CD4-positive, alpha-beta T cell treated with Interleukin-4 for 1 hour (primary cell): ENCODE data around the gene TBL3.

Experiments
- DNase-seq, 2 donors: peaks; one replicate each; pipeline ENCODE4 v3.0.0-alpha.2; 2020 to 2022

Gene TBL3

DNA sequence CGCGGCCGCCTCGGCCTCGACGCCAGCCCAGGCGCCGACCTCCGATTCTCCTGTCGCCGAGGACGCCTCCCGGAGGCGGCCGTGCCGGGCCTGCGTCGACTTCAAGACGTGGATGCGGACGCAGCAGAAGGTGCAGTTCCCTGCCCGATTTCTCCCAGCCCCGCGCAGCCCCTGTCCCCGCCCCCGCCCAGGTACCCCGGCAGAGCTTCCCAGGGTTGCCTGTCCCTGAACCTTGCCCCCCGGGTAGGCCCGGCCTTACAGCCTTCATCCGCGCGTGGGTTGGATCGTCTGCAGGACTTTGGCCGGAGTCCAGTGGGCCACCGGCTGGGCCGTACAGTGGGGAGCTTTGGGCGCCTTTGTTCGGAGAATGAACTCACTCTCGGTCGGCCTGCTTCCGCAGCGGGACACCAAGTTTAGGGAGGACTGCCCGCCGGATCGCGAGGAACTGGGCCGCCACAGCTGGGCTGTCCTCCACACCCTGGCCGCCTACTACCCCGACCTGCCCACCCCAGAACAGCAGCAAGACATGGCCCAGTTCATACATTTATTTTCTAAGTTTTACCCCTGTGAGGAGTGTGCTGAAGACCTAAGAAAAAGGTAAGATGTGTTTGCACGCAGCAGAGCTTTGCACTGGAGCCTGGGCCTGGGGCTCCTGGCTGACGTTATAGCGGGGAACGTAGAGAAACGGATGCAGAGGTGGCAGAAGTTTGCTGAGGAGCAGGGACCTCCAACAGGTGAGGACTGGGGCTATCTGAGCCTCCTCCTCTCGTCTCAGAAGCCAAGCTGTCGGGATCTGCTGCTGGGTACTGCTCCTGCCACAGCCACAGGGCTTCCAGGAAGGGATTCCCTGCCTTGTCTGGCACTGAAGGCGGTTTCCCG lies 12.7 kb downstream of the TBL3 start:
- DNase-seq, result no peak

GRCh38 chr16:1985466-1986150 lies 13.8 kb downstream of the TBL3 start:
- no peak for DNase-seq

DNA sequence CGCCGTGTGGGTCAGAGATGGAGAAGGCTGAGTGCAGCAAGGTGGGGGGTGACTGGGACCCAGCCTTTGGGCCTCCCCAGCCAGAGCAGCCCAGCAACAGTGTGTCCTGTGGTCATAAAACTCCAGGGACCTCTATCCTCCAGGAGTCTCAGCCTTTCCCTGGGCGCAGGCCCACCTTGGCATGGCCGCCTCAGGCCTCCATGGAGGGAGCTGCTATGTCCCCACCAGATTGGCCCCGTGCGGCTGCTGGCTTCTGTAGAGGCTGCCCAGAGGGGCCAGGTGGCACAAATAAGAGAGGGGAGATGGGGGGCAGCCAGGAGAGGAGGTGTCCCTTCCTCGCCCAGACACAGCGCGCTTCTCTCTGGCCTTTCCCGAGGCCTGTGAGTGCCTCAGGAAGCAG lies 15.3 kb downstream of the TBL3 start:
- no peak for DNase-seq

DNA sequence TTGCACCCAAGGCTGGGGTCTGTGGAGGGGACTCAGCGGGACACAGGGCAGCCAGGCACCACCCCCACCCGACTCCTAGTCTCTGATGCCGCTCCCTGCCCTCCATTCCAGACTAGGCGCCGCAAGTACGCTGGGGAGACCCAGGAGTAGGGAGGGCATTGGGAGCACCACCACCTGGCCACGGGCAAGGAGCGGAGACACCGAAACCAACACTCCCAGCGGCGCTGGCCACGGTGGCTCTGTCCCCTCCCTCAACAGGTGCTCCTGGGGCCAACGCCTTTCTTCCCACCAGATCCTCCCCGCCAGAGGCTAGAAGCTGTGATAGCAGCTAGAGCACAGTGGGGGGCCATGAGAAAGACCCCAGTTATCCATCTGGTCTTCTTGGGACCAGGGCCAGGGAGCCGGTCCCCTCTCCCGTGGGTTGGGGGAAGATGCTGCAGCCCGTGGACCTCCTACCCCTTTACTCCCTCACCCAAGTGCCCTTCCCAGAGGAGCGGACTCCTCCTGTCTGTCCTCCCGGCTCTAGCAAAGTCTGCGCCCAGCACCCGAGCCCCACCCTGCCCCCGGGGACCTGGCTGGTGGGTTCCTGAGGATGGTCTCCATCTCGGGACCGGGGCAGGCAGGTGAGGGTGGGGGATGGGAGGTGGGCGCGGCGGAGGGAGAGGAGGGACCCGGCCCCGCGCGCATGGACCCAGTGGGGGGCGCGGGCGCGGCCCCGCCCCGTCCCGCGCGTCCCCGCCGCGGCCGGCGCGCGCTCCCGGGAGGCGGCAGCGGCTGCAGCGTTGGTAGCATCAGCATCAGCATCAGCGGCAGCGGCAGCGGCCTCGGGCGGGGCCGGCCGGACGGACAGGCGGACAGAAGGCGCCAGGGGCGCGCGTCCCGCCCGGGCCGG lies 17.6 kb downstream of the TBL3 start, which contains the start of gene SYNGR3:
Gene SYNGR3 (plus strand): TSS at position 762 of the 892 bp plus-strand sequence. CDS start 133 bp downstream, outside the sequence.
- no peak for DNase-seq

DNA sequence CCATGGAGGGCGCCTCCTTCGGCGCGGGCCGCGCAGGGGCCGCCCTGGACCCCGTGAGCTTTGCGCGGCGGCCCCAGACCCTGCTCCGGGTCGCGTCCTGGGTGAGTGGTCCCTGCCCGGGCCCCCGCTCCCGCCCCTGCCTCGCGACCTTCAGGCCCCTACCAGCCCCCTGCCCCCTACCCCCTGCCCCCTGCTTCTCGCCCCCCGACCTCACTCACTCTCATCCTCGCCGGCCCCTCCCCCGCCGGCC lies 18.2 kb downstream of the TBL3 start:
- no peak for DNase-seq

GRCh38 chr16:1990351-1991134 lies 18.7 kb downstream of the TBL3 start:
- DNase-seq, result peak; percentile 59 to 63

GRCh38 chr16:1991135-1991551 lies 19.3 kb downstream of the TBL3 start:
- peak; percentile 68 to 80 for DNase-seq

DNA sequence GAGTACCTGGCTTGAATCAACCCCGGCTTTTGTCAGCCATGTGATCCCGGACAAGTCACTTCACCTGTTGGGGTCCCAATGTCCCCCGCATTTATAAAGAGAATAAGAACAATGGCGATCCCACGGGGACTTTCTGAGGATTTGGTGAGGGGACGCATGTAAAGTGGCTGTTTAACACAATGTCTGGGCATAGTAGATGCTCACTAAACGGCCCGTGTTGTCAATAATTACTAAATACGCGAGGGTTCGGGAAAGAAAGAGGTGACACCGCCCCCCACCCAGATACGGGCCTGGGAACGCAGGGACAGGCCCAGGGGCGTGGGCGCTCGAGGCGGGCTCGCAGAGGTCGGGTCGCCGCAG lies 19.7 kb downstream of the TBL3 start:
- DNase-seq, result no peak

GRCh38 chr16:1991948-1992703 lies 20.3 kb downstream of the TBL3 start:
- peak; percentile 97 to 98 for DNase-seq

DNA sequence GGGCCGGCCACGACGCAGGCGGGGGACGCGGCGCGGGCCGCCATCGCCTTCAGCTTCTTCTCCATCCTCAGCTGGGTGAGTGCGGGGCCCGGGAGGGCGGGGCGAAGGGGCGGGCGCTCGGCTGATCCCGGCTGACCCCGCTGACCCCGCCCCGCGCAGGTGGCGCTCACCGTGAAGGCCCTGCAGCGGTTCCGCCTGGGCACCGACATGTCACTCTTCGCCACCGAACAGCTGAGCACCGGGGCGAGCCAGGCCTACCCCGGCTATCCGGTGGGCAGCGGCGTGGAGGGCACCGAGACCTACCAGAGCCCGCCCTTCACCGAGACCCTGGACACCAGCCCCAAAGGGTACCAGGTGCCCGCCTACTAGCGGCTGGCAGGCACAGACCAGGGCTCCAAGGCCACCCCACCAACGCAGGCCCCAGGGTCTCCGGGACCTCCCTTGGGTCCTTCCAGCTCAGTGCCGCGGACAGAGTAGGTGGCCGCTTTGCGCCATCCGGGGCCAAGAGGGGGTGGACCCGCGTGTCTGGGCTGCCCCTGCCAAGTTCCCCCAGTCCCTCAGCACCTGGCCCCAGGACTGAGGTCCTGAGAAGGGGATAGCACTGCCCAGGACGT lies 21.0 kb downstream of the TBL3 start:
- DNase-seq, result no peak

DNA sequence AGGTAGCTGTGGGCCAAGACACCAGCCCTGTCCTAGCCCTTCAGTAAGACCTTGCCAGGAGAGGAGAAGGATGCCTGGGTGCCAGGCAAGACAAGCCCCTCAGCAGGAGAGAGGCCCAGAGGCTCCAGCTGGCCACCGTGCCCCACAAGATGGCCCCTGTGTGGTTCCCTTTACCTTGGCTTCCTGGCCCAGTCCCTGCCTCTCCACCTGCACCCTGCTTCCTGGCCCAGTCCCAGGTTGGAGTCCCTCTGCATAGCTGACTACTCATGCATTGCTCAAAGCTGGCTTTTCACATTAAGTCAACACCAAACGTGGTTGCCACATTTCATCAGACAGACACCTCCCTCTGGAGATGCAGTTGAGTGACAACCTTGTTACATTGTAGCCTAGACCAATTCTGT lies 21.9 kb downstream of the TBL3 start:
- no peak for DNase-seq

DNA sequence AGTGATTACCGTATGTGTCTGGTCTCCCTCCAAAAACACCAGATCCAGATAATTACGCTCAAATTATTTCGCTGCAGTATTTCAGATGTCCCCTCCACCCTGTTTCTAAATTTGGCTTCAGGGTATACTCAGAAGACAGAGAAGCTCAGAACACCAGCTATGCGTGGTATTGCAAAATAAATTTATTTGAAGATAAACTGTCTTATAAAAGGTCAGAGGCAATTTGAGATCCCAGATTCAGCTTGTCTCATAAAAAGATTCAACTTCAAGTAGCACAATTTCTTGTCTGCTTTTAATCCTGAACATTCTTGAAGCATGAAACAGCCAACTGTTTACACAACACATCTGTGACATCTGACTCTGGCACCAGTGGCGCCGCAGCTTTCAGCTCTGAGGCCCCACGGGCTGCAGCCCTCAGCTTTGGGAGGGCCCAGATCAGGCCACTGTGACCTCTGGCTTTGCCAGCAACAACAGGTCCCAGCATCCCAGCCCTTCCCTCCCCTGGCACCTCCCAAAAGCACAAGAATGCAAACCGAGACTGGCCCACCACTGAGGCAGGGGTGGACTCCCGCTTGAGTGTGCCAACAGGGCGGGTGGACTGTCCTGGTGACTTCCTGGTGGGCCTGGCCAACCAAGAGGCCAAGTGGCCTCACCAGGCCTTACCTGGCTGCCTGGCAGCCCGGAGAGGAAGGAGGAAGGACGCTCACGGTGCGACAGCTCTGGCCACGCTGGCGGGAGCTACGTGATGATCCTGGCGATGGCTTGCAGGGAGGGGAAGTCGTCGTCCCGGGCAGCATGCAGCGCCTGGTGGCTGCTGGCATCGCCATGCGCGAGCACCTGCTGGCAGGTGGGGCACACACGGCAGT lies 25.9 kb downstream of the TBL3 start:
- DNase-seq, result no peak

DNA sequence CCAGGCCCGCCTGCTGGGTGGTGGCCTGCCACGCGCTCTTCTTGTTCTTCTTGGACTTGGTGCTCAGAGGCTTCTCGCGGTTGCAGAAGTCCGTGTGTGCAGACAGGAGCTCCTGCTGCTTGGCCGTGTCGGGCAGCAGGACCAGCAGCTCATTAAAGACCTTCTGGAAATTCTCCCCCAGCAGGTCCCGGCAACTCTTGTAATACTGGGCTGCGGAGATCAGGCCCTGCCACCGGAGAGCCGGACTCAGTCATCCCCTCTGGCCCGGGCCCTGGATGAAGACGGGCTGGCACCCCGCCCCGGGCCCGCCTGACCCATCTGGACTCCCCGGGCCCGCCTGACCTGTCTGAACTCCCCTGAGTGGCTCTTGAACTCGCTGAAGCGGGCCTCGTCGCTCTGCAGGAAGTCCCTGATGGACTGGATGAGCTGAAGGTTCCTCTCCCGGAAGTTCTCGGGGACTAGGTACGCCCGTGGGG lies 26.5 kb downstream of the TBL3 start:
- DNase-seq, result no peak

DNA sequence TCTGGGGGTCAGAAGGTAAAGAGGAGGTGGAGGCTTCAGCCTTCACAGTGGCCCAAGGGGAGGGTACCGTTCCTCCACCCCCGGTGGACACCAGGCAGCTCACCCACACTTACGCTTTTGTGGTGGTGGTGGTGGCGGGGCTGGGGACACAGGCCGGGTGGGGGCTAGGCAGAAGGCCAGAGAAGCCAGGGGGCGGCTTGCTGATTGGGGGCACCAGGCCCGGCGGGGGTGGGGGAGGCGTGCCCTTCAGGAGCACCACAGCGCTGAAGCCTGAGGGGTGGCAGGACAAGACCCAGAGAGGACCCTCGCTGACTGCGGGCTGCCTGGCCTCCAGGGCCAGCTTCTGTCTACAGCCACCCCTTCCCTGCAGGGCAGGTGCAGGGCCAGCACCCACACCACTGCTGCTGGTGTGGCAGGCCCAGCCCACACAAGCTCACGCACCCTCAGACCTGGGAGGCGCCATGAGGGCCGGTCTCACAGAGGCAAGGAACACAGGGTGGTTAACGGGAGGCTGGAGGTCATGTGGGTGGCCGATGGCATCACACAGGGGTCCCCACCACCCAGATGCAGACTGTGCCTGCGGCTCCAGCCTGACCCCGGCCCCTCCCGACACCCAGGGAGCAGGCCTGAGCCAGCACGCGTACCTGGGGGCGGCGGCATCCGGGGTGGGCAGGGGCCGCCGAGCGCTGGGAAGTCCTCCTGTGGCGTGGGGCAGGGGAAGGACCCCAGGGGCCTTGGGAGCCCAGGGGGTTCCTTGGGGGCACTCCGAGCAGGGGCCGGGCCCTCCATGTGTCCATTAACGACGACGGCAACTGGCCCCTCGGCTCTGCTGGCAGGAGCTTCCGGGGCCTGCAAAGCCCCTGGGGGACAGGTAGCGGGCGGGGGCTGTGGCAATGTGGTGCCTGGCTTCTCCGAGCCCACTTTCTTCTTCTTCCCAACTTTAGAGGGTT lies 27.3 kb downstream of the TBL3 start:
- DNase-seq, result no peak

DNA sequence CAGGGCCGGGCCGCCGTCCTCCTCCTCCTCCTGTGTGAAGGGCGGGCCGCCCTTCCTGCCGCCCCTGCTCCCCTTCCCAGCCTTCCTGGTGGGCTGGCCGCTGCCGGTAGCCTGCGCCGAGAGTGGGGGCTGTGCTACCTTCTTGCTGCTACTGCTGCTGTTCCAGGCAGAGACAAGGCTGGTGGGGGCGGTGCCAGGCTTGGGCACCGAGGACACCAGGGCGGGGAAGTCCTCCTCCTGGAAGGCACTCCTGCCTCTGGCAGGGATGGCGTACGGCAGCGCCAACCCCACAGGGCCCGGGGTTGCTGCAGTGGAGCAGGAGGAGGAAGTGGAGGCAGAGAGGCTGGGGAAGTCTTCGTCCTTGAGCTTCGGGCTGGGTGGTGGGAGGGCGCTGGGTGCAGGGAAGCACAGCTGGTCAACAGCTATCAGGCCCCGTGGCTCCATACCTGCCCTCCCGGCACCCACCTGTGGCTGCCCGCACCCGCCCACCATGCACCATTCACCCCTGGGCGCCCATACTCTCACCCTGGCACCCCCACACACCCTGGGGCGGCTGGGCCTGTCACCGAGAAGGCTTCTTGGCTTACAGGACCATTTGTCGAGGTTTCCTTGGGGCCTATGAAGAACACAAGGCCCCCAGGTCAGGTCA lies 28.1 kb downstream of the TBL3 start:
- no peak for DNase-seq

DNA sequence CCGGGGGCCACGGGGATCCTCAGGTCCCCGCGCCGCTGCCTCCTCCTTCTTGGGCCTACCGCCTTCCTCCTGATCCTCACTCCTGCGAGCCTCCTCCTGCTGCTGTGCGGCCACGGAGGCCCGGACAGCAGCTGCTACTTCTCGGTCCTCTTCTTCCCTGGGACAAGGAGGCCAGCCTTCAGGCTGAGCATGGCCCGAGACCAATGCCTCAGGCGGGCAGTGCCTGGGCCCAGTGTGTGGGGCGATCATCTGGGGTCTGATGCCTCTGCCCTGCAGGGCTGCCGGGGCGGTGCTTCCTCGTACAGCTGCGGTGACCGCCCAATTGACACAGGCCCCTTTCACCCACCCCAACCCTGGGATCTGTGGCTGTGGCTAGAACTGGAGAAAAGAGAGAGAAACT lies 29.2 kb downstream of the TBL3 start:
- no peak for DNase-seq

DNA sequence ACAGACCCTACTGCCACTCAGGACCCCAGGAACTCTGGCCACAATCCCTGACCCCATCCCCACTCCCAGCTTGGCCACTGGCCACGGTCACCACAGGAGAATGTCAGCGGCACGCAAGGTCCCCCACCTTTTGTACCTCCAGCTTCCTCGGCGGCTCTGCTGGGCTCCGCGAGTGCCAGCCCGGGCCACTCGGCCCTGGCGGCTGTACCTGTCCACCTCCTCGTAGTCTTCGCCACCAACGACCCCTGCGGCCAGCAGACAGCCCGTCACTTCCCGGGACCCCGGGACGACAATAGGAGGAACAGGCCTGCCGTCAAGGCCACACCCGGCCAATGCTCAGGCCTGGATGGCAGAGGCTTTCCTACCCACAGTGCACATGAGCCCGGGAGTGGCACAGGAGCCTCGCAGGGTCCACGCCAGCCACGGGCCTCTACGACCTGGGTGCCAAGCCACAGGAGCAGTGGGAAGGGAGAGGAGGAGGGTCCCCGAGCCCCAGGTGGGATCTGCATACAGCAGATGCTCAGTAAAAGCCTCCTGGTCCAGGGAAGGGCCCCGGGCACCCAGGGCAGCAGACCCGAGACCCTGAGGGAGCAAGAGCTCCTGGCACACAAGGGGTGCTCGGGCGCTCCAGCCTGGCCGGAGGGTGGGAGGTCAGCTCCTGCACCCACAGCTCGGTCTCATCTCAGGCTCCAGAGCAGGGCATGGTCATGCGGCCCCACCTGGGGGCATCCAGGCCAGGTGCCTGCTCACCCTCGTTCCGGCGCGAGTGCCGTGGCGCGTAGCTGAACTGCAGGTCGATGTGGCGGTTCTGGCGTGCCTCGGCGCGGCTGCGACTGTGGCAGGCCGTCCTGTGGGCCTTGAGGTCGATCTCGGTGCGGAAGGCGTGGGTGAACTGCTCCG lies 29.9 kb downstream of the TBL3 start:
- no peak for DNase-seq
